Endothelial cell of umbilical vein (primary cell): ENCODE data around the gene NBEA. TPM values are rescaled to one million over a fixed set of nuclear protein-coding genes. Genes with fewer than 3 reads are reported as not detected.

Source experiments
- BruUV-seq: library from RNA; stranded (reverse); fragments of 400-500 nt; replicated peaks from 2 replicates; lab custom pipeline; 2021; lab: Mats Ljungman, UMichigan
- CTCF ChIA-PET: fragments of 300-600, 350-600 bp; sonication (Branson Sonifier 250); formaldehyde crosslinking; loops from one replicate; lab custom pipeline; 2021; ENCODE audit warnings: antibody characterized with exemption, inconsistent platforms; lab: Charles Lee
- POLR2A ChIA-PET: fragments of 300-600, 350-600 bp; sonication (Branson Sonifier 250); formaldehyde crosslinking; loops from one replicate; lab custom pipeline; 2021; ENCODE audit warnings: antibody characterized with exemption, inconsistent platforms; lab: Charles Lee
- DNase-seq: peaks from one replicate; pipeline ENCODE4 v3.0.0-alpha.2; 2011; ENCODE audit warnings: low read depth, low spot score
- FAIRE-seq: peaks from 2 replicates; lab custom pipeline; 2011; peaks lifted over from hg19 to GRCh38; lab: Jason Lieb, UNC
- H2AFZ ChIP-seq: 2 replicates; pipeline ENCODE4 v1.6.0; 2012; ENCODE audit warnings: low read depth, low read length, control low read depth, inconsistent platforms
- H3K27ac ChIP-seq: 2 replicates; pipeline ENCODE4 v1.5.1; 2011; ENCODE audit warnings: low read depth, mild to moderate bottlenecking, control low read depth, low read length, moderate library complexity; ENCODE audit not compliant: insufficient read depth
- H3K27me3 ChIP-seq, 2 experiments: 2 replicates each; pipeline versions ENCODE4 v1.6.0 to v1.6.1; 2011; ENCODE audit warnings: low read length in 2 of 2, mixed read lengths in 1 of 2; ENCODE audit not compliant: control insufficient read depth in 2 of 2, insufficient read depth in 2 of 2
- H3K36me3 ChIP-seq, 2 experiments: 2 replicates in 1 of 2; 3 replicates in 1 of 2; pipeline ENCODE4 v1.5.1; 2011; ENCODE audit warnings: low read length in 2 of 2, mild to moderate bottlenecking in 1 of 2, moderate library complexity in 1 of 2; ENCODE audit not compliant: control insufficient read depth in 2 of 2, insufficient read depth in 2 of 2; ENCODE audit errors: extremely low read depth in 1 of 2
- H3K4me1 ChIP-seq: 3 replicates; pipeline ENCODE4 v1.5.1; 2011; ENCODE audit warnings: mild to moderate bottlenecking, low read length; ENCODE audit not compliant: control insufficient read depth, insufficient read depth; ENCODE audit errors: extremely low read depth
- H3K4me2 ChIP-seq: 2 replicates; pipeline ENCODE4 v1.6.1; 2011; ENCODE audit warnings: low read length, control low read depth, mixed read lengths; ENCODE audit not compliant: insufficient read depth
- H3K4me3 ChIP-seq, 3 experiments: fragments of 200-600 bp in 1 of 3; sonication (generic), shearing (Covaris generic) in 1 of 3; replicated peaks in 1 of 3; 2 replicates each; pipeline ENCODE4 v1.5.1; 2011 to 2016; ENCODE audit warnings: control low read depth in 3 of 3, low read length in 3 of 3, mild to moderate bottlenecking in 2 of 3, inconsistent platforms in 1 of 3, low read depth in 1 of 3, moderate library complexity in 1 of 3; ENCODE audit not compliant: insufficient read depth in 1 of 3
- H3K79me2 ChIP-seq: 2 replicates; pipeline ENCODE4 v1.6.0; 2012; ENCODE audit warnings: low read length, inconsistent platforms; ENCODE audit not compliant: control insufficient read depth, insufficient read depth
- H3K9ac ChIP-seq: replicated peaks from 2 replicates; pipeline ENCODE3; 2011; ENCODE audit warnings: low read length, control low read depth; ENCODE audit not compliant: insufficient read depth; ENCODE audit errors: extremely low read depth
- H3K9me1 ChIP-seq: replicated peaks from 3 replicates; pipeline ENCODE4 v1.6.0; 2011; ENCODE audit warnings: mild to moderate bottlenecking, low read length; ENCODE audit not compliant: control insufficient read depth, insufficient read depth; ENCODE audit errors: extremely low read depth
- H3K9me3 ChIP-seq: replicated peaks from 2 replicates; pipeline ENCODE4 v1.5.1; 2012; ENCODE audit warnings: low read length, inconsistent platforms; ENCODE audit not compliant: control insufficient read depth, insufficient read depth
- H4K20me1 ChIP-seq: replicated peaks from 2 replicates; pipeline ENCODE3; 2011; ENCODE audit warnings: mild to moderate bottlenecking, low read length; ENCODE audit not compliant: control insufficient read depth, insufficient read depth; ENCODE audit errors: extremely low read depth
- CTCF ChIP-seq, 2 donors: IDR thresholded peaks; 1 replicate in 1 of 2; 2 replicates in 1 of 2; pipeline ENCODE4 v1.5.1; 2011; ENCODE audit warnings: low read length in 2 of 2, mild to moderate bottlenecking in 2 of 2, moderate library complexity in 2 of 2, control low read depth in 1 of 2, inconsistent platforms in 1 of 2, low read depth in 1 of 2; ENCODE audit not compliant: insufficient read depth in 1 of 2; ENCODE audit errors: extremely low read depth in 1 of 2
- EZH2 ChIP-seq: IDR thresholded peaks from 2 replicates; pipeline ENCODE4 v1.6.1; 2012; ENCODE audit warnings: borderline replicate concordance, low read depth, mild to moderate bottlenecking, moderate library complexity, low read length, inconsistent platforms; ENCODE audit not compliant: severe bottlenecking
- FOS ChIP-seq: IDR thresholded peaks from 2 replicates; pipeline ENCODE4 v1.6.1; 2011; ENCODE audit warnings: mild to moderate bottlenecking, low read length, moderate library complexity, borderline replicate concordance; ENCODE audit not compliant: insufficient read depth
- GATA2 ChIP-seq: IDR thresholded peaks from 2 replicates; pipeline ENCODE4 v1.7.0; 2011; ENCODE audit warnings: low read depth, mild to moderate bottlenecking, moderate library complexity, mixed read lengths, low read length; ENCODE audit not compliant: insufficient read length, insufficient read depth
- JUN ChIP-seq: IDR thresholded peaks from 2 replicates; pipeline ENCODE4 v1.6.1; 2011; ENCODE audit warnings: borderline replicate concordance, low read depth; ENCODE audit not compliant: insufficient read length, insufficient read depth
- MAX ChIP-seq: IDR thresholded peaks from 2 replicates; pipeline ENCODE4 v1.6.1; 2011; ENCODE audit not compliant: insufficient read depth, insufficient read length
- MYC ChIP-seq: IDR thresholded peaks from one replicate; pipeline ENCODE4 v1.6.1; 2011; ENCODE audit warnings: mild to moderate bottlenecking, low read depth, low read length
- POLR2A ChIP-seq: IDR thresholded peaks from 2 replicates; pipeline ENCODE4 v1.6.1; 2012; ENCODE audit warnings: low read depth, mild to moderate bottlenecking, control low read depth, low read length
- POLR2AphosphoS5 ChIP-seq: IDR thresholded peaks from 2 replicates; pipeline ENCODE4 v1.6.1; 2012; ENCODE audit warnings: low read depth, mild to moderate bottlenecking, control low read depth, low read length, moderate library complexity; ENCODE audit not compliant: insufficient read depth
- dilution Hi-C: fragments of 300-500 bp; cut with MboI; formaldehyde crosslinking; loops from one replicate; pipeline ENCODE4 v1.15.0; 2019; ENCODE audit warnings: low sequenced_read_pairs; ENCODE audit not compliant: extremely low pct_ligation_motif_present
- intact Hi-C: fragments of 100-400 bp; cut with micrococcal nuclease; formaldehyde crosslinking; loops from one replicate; pipeline ENCODE4 v1.10.0; 2022
- polyA plus RNA-seq, 4 experiments: library from polyadenylated mRNA; depleted of rRNA in 3 of 4; stranded (reverse) in 3 of 4; unstranded in 1 of 4; fragments of >200 nt; gene quantifications; 2 replicates each; pipeline versions ENCODE4 v1.2.1 to v1.2.3, GENCODE V29; 2011 to 2012; ENCODE audit warnings: missing spikeins in 1 of 4
- total RNA-seq: library from RNA; stranded (reverse); gene quantifications from 2 replicates; pipeline ENCODE4 v1.2.3, GENCODE V29; 2021

Gene NBEA
- total and polyA plus RNA-seq, 2 donors (not counting 3 experiments of a cell fraction or from before 2014, with no cell fraction given), result 3.0 to 4.8 TPM

- TF ChIP-seq JUN, result no peak
- no peak for TF ChIP-seq MAX
- TF ChIP-seq EZH2, result no peak
- no peak for TF ChIP-seq MYC
- TF ChIP-seq POLR2AphosphoS5, result no peak
- no peak for TF ChIP-seq GATA2
- TF ChIP-seq POLR2A, result no peak
- TF ChIP-seq FOS, result no peak
- no peak for TF ChIP-seq CTCF (IDR thresholded peaks at IDR 0.05; ENCODE audit: extremely low read depth in 1 of 2, insufficient read depth in 1 of 2, low read depth in 1 of 2, low read length in 2 of 2)
- no peaks in the 10 kb centered on the region for H4K20me1 ChIP-seq
- H3K79me2 ChIP-seq, result no peaks in the 10 kb centered on the region
- CTCF ChIA-PET, result no interaction called here
- no peak for DNase-seq
- no peaks in the 10 kb centered on the region for H3K9me3 ChIP-seq
- H3K4me1 ChIP-seq, result no peaks in the 10 kb centered on the region
- POLR2A ChIA-PET, result no interaction called here
- dilution Hi-C loops (no loop called here), intact Hi-C loops (no loop called here)
- no TSS peak for BruUV-seq
- H3K9me1 ChIP-seq, result no peaks in the 10 kb centered on the region
- no peak overlapping the region for H3K4me2 ChIP-seq
- no peak overlapping the region for H2AFZ ChIP-seq
- H3K27me3 ChIP-seq, result peaks cover 0 to 3% of the 10 kb centered on the region in 2 experiments
- no peaks in the 10 kb centered on the region for H3K36me3 ChIP-seq
- no peak for FAIRE-seq
- H3K4me3 ChIP-seq, result no peak overlapping the region
- H3K9ac ChIP-seq, result no peak overlapping the region
- H3K27ac ChIP-seq, result no peak overlapping the region
These were observed 764.7 kb downstream of the NBEA start for GRCh38 chr13:35706721-35707120.
